Ishikawa (cell line): Measurements from ENCODE around the gene AP4E1.

Experiments
- CEBPB ChIP-seq: IDR thresholded peaks from 2 replicates; pipeline ENCODE4 v1.6.1; 2012
- CREB1 ChIP-seq: IDR thresholded peaks from 2 replicates; pipeline ENCODE4 v1.6.1; 2012; ENCODE audit warnings: low read depth
- EGR1 ChIP-seq: IDR thresholded peaks from 2 replicates; pipeline ENCODE4 v1.6.1; 2012
- EP300 ChIP-seq: IDR thresholded peaks from 2 replicates; pipeline ENCODE4 v1.6.1; 2012; ENCODE audit warnings: borderline replicate concordance
- NFIC ChIP-seq: IDR thresholded peaks from 2 replicates; pipeline ENCODE4 v1.6.1; 2012
- RAD21 ChIP-seq: IDR thresholded peaks from 2 replicates; pipeline ENCODE4 v1.6.1; 2012; ENCODE audit warnings: low read depth
- REST ChIP-seq: IDR thresholded peaks from 2 replicates; pipeline ENCODE4 v1.6.1; 2012; ENCODE audit warnings: low read depth, mild to moderate bottlenecking
- TAF1 ChIP-seq: IDR thresholded peaks from 2 replicates; pipeline ENCODE4 v1.6.1; 2012; ENCODE audit warnings: low read depth, mild to moderate bottlenecking
- TCF12 ChIP-seq: IDR thresholded peaks from 2 replicates; pipeline ENCODE4 v1.6.1; 2012; ENCODE audit warnings: low read depth
- TEAD4 ChIP-seq: IDR thresholded peaks from 2 replicates; pipeline ENCODE4 v1.6.1; 2012
- YY1 ChIP-seq: IDR thresholded peaks from 2 replicates; pipeline ENCODE4 v1.6.1; 2012; ENCODE audit warnings: low read depth
- ZBTB7A ChIP-seq: IDR thresholded peaks from 2 replicates; pipeline ENCODE4 v1.6.1; 2012; ENCODE audit warnings: low read depth
- TF ChIP-seq, protein P1 (sequence below): IDR thresholded peaks from 2 replicates; pipeline ENCODE4 v1.6.1; 2012
- TF ChIP-seq, protein P2 (sequence below): IDR thresholded peaks from 2 replicates; pipeline ENCODE4 v1.6.1; 2012

- TF ChIP-seq, protein P1, sequence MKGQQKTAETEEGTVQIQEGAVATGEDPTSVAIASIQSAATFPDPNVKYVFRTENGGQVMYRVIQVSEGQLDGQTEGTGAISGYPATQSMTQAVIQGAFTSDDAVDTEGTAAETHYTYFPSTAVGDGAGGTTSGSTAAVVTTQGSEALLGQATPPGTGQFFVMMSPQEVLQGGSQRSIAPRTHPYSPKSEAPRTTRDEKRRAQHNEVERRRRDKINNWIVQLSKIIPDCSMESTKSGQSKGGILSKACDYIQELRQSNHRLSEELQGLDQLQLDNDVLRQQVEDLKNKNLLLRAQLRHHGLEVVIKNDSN, result no peak
- no peak for TF ChIP-seq CEBPB
- no peak for TF ChIP-seq YY1
- TF ChIP-seq CREB1, result no peak
- TF ChIP-seq RAD21, result no peak
- TF ChIP-seq TAF1, result no peak
- no peak for TF ChIP-seq REST
- no peak for TF ChIP-seq TEAD4
- TF ChIP-seq, protein P2, sequence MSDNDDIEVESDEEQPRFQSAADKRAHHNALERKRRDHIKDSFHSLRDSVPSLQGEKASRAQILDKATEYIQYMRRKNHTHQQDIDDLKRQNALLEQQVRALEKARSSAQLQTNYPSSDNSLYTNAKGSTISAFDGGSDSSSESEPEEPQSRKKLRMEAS, result no peak
- no peak for TF ChIP-seq NFIC
- TF ChIP-seq ZBTB7A, result no peak
- TF ChIP-seq EP300, result no peak
- TF ChIP-seq TCF12, result no peak
- TF ChIP-seq EGR1, result no peak
These were observed 4.3 kb upstream of the AP4E1 start for GRCh38 chr15:50904211-50904610.
